OCI-LY7 (cell line): ENCODE measurements around the gene CRACR2B. TPM values are rescaled to one million over a fixed set of nuclear protein-coding genes. Genes with fewer than 3 reads are reported as not detected.

Source experiments
- BruUV-seq: library from RNA; stranded (reverse); fragments of 400-500 nt; replicated peaks from 2 replicates; lab custom pipeline; 2021; lab: Mats Ljungman, UMichigan
- CTCF ChIA-PET: fragments of 300-600 bp; sonication (Branson Sonifier 250); formaldehyde crosslinking; loops from one replicate; lab custom pipeline; 2022; ENCODE audit warnings: antibody characterized with exemption; ENCODE audit not compliant: unreplicated experiment; lab: Charles Lee
- POLR2A ChIA-PET: fragments of 300-600 bp; sonication (Branson Sonifier 250); formaldehyde crosslinking; loops from one replicate; lab custom pipeline; 2022; ENCODE audit warnings: antibody characterized with exemption; lab: Charles Lee
- DNase-seq: peaks from one replicate; pipeline ENCODE4 v3.0.0-alpha.2; 2015; ENCODE audit warnings: low spot score
- H2AFZ ChIP-seq: fragments of 200-600 bp; sonication (generic), shearing (Covaris generic); 2 replicates; pipeline ENCODE4 v1.6.1; 2014; ENCODE audit warnings: mild to moderate bottlenecking, antibody characterized with exemption, low read length, moderate library complexity
- H3K27ac ChIP-seq: fragments of 200-600 bp; sonication (generic); 2 replicates; pipeline ENCODE4 v1.5.1; 2014; ENCODE audit warnings: mixed run types, low read depth, mild to moderate bottlenecking, moderate library complexity, low read length, inconsistent platforms; ENCODE audit not compliant: poor library complexity, severe bottlenecking
- H3K36me3 ChIP-seq: fragments of 200-600 bp; sonication (generic); 2 replicates; pipeline ENCODE4 v1.6.1; 2014; ENCODE audit warnings: mild to moderate bottlenecking, antibody characterized with exemption, low read length, moderate library complexity, mixed read lengths; ENCODE audit not compliant: insufficient read depth
- H3K4me1 ChIP-seq: fragments of 200-600 bp; sonication (generic); 2 replicates; pipeline ENCODE4 v1.5.1; 2014; ENCODE audit warnings: mild to moderate bottlenecking, low read length; ENCODE audit not compliant: insufficient read depth, poor library complexity, severe bottlenecking
- H3K4me2 ChIP-seq: fragments of 200-600 bp; sonication (generic); 2 replicates; pipeline ENCODE4 v1.6.1; 2014; ENCODE audit warnings: mild to moderate bottlenecking, low read length
- H3K4me3 ChIP-seq: fragments of 200-600 bp; sonication (generic); 2 replicates; pipeline ENCODE4 v1.5.1; 2014; ENCODE audit warnings: mild to moderate bottlenecking, low read depth, low read length; ENCODE audit not compliant: poor library complexity, severe bottlenecking
- H3K79me2 ChIP-seq: fragments of 200-600 bp; sonication (generic); 2 replicates; pipeline ENCODE4 v1.6.1; 2016; ENCODE audit warnings: low read depth, mild to moderate bottlenecking, low read length, moderate library complexity, mixed read lengths; ENCODE audit not compliant: insufficient read depth
- H3K9me2 ChIP-seq: fragments of 200-600 bp; sonication (generic); 2 replicates; pipeline ENCODE4 v1.6.1; 2016; ENCODE audit warnings: mild to moderate bottlenecking, low read length, mixed read lengths; ENCODE audit not compliant: insufficient read depth
- H3K9me3 ChIP-seq: fragments of 200-600 bp; sonication (generic); 2 replicates; pipeline ENCODE4 v1.6.1; 2014; ENCODE audit warnings: mild to moderate bottlenecking, mixed run types, low read length, mixed read lengths
- H4K20me1 ChIP-seq: fragments of 200-600 bp; sonication (generic); 2 replicates; pipeline ENCODE4 v1.6.1; 2014; ENCODE audit warnings: mild to moderate bottlenecking, antibody characterized with exemption, low read length, moderate library complexity, mixed read lengths; ENCODE audit not compliant: insufficient read depth
- EZH2phosphoT487 ChIP-seq: fragments of 200-600 bp; sonication (generic); IDR thresholded peaks from 2 replicates; pipeline ENCODE4 v1.6.1; 2018; ENCODE audit warnings: low read depth, borderline replicate concordance, mild to moderate bottlenecking, mixed run types, antibody characterized with exemption, low read length, moderate library complexity, mixed read lengths
- intact Hi-C: fragments of 100-400 bp; cut with micrococcal nuclease; formaldehyde crosslinking; loops from one replicate; pipeline ENCODE4 v1.10.0; 2022; ENCODE audit not compliant: unreplicated experiment
- total RNA-seq, 2 experiments: library from RNA; depleted of rRNA in 1 of 2; stranded (reverse); fragments of >200 nt in 1 of 2; shearing (Covaris generic) in 1 of 2; gene quantifications; 2 replicates each; pipeline ENCODE4 v1.2.3, GENCODE V29; 2014 to 2022
- TF ChIP-seq, protein P1 (sequence below): fragments of 200-600 bp; sonication (generic); conservative IDR thresholded peaks from 2 replicates; pipeline ENCODE4 v1.5.1; 2014; ENCODE audit warnings: mild to moderate bottlenecking, antibody characterized with exemption, low read length, moderate library complexity, mixed read lengths

CRACR2B gene
- total RNA-seq, 2 experiments from 2014 or later, result 2.8 to 20.1 TPM

DNA sequence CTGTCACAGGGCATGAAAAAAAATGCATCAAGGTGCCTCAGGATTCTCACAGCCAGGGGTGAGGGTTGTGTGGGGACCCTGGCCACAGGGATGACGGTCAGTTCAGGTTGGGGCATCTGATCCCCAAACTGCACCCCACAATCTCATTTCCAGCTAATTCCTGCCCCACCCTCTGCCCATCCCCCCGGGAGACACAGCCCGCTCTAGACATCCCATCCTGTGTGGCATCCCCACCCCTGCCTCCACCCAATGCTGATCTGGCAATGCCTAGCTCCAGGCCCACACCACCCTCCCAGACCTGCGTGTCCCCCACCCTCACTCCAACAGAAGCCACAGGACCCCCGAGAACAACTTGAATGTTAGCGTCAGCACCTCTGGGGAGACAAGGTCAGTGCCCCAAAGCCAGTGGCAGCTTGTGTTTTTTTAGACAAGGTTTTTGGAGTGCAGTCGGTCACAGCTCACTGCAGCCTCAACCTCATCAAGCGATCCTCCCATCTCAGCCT is 40.2 kb downstream of the CRACR2B start:
- Histone ChIP-seq H3K4me2 (no peak overlapping the region), H3K4me1 (no peaks in the 10 kb centered on the region), H2AFZ (no peak overlapping the region), H4K20me1 (no peaks in the 10 kb centered on the region), H3K4me3 (no peak overlapping the region), H3K9me3 (no peaks in the 10 kb centered on the region), H3K9me2 (no peaks in the 10 kb centered on the region), H3K27ac (no peak overlapping the region), H3K36me3 (no peaks in the 10 kb centered on the region), H3K79me2 (no peaks in the 10 kb centered on the region)
- POLR2A ChIA-PET, result interaction anchor here (0.6 to 0.7 kb wide), 3 partner anchors 10 to 983 kb away, joined by 3 to 5 read pairs (median 4); no protein-coding TSS in a partner anchor
- no peak for DNase-seq
- CTCF ChIA-PET, result no interaction called here
- intact Hi-C loops, result no loop called here
- no peak for TF ChIP-seq EZH2phosphoT487
- TF ChIP-seq, protein P1, sequence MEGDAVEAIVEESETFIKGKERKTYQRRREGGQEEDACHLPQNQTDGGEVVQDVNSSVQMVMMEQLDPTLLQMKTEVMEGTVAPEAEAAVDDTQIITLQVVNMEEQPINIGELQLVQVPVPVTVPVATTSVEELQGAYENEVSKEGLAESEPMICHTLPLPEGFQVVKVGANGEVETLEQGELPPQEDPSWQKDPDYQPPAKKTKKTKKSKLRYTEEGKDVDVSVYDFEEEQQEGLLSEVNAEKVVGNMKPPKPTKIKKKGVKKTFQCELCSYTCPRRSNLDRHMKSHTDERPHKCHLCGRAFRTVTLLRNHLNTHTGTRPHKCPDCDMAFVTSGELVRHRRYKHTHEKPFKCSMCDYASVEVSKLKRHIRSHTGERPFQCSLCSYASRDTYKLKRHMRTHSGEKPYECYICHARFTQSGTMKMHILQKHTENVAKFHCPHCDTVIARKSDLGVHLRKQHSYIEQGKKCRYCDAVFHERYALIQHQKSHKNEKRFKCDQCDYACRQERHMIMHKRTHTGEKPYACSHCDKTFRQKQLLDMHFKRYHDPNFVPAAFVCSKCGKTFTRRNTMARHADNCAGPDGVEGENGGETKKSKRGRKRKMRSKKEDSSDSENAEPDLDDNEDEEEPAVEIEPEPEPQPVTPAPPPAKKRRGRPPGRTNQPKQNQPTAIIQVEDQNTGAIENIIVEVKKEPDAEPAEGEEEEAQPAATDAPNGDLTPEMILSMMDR, result no peak
- BruUV-seq, result no TSS peak

DNA sequence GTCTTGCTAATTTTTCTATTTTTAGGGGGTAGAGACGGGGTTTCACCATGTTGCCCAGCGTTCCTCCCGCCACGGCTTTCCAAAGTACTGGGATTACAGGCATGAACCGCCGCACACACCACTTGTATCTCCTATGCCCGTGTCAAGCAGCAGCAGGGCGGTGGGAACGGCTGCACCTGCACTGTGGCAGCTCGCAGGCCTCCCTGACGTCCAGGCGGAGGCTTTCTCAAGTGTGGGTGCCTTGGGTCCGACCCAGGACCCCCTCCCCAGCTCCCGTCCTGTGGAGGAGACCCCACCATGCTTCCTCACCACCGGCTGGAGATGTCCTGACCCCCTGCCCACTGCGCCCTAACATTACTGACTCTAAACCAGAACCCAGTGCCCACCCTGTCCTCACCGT is 40.7 kb downstream of the CRACR2B start:
- H3K79me2 ChIP-seq, result no peaks in the 10 kb centered on the region
- DNase-seq, result no peak
- H3K4me1 ChIP-seq, result no peaks in the 10 kb centered on the region
- no peaks in the 10 kb centered on the region for H3K9me3 ChIP-seq
- no peak overlapping the region for H2AFZ ChIP-seq
- ChIA-PET POLR2A (no interaction called here), CTCF (no interaction called here)
- no peak for TF ChIP-seq EZH2phosphoT487
- TF ChIP-seq, protein P1, result no peak
- TSS peak; percentile 58 for BruUV-seq
- H3K4me2 ChIP-seq, result no peak overlapping the region
- H3K27ac ChIP-seq, result no peak overlapping the region
- H4K20me1 ChIP-seq, result no peaks in the 10 kb centered on the region
- H3K9me2 ChIP-seq, result no peaks in the 10 kb centered on the region
- H3K36me3 ChIP-seq, result no peaks in the 10 kb centered on the region
- intact Hi-C loops, result no loop called here
- H3K4me3 ChIP-seq, result no peak overlapping the region

DNA sequence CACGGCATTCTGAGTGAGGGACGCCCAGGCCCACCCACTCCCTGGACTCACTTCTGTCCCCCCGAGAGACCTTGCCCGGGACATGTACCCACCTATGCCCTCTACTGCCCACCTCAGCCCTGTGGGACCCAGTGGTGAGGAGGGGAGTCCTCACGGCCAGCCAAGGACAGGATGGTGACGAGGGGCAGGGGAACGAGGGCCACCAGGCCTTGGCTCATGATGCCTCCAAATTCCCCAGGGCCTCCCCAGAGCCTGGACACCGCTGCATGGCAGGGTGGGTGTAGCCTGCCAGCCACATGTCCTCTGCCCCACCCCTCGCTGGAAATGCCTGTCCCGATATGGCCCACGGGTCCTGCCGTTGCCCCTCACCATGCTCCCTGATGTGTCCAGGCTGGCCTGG is 41.1 kb downstream of the CRACR2B start:
- TF ChIP-seq, protein P1, result no peak
- no peak for TF ChIP-seq EZH2phosphoT487
- Histone ChIP-seq H3K9me2 (no peaks in the 10 kb centered on the region), H3K79me2 (no peaks in the 10 kb centered on the region), H3K27ac (no peak overlapping the region), H3K36me3 (no peaks in the 10 kb centered on the region), H2AFZ (no peak overlapping the region), H3K4me2 (no peak overlapping the region), H3K9me3 (no peaks in the 10 kb centered on the region), H3K4me3 (no peak overlapping the region), H3K4me1 (no peaks in the 10 kb centered on the region), H4K20me1 (no peaks in the 10 kb centered on the region)
- ChIA-PET CTCF (no interaction called here), POLR2A (no interaction called here)
- BruUV-seq, result no TSS peak
- intact Hi-C loops, result no loop called here
- no peak for DNase-seq
